ENCODE measurements around the gene ATRNL1.

- TF ChIP-seq CTCF (IDR thresholded peaks at IDR 0.05) (no peak), EP300 (IDR thresholded peaks at IDR 0.05) (no peak), POLR2AphosphoS5 (IDR thresholded peaks at IDR 0.05) (no peak)
Measured at GRCh38 chr10:115951242-115951641, 858.1 kb downstream of the ATRNL1 start.

Measured in suprapubic skin (tissue), 4 donors.